GM19328 (cell line): Measurements from ENCODE around the gene DYNC2LI1.

Experiments
- ATAC-seq: cut with Tn5 transposase; IDR thresholded peaks from one replicate; pipeline ENCODE4 v1.9.1; 2021; ENCODE audit warnings: mild to moderate bottlenecking, moderate library complexity; ENCODE audit not compliant: unreplicated experiment

The DYNC2LI1 gene

GRCh38 chr2:43812006-43812405 is 38.2 kb downstream of the DYNC2LI1 start:
- no peak for ATAC-seq

- no peak for ATAC-seq
Observed at GRCh38 chr2:43812947-43813346, 39.1 kb downstream of the DYNC2LI1 start.

- no peak for ATAC-seq
Observed at GRCh38 chr2:43814711-43815110, 40.9 kb downstream of the DYNC2LI1 start.

- ATAC-seq: no peak
Observed at GRCh38 chr2:43818761-43819160, 44.9 kb downstream of the DYNC2LI1 start.

GRCh38 chr2:43819491-43820163 is 45.8 kb downstream of the DYNC2LI1 start:
- no peak for ATAC-seq

- no peak for ATAC-seq
Observed at GRCh38 chr2:43822839-43823238, 49.0 kb downstream of the DYNC2LI1 start.

GRCh38 chr2:43823751-43824150 is 49.9 kb downstream of the DYNC2LI1 start:
- no peak for ATAC-seq

GRCh38 chr2:43824512-43824911 is 50.7 kb downstream of the DYNC2LI1 start:
- no peak for ATAC-seq

GRCh38 chr2:43824951-43825493 is 51.2 kb downstream of the DYNC2LI1 start:
- ATAC-seq: no peak

GRCh38 chr2:43825841-43826240 is 52.0 kb downstream of the DYNC2LI1 start:
- no peak for ATAC-seq

GRCh38 chr2:43826305-43827250 is 52.7 kb downstream of the DYNC2LI1 start:
- no peak for ATAC-seq

- no peak for ATAC-seq
Observed at GRCh38 chr2:43831543-43832294, 57.9 kb downstream of the DYNC2LI1 start.

GRCh38 chr2:43832457-43832856 is 58.6 kb downstream of the DYNC2LI1 start:
- ATAC-seq: no peak

GRCh38 chr2:43837033-43837432 is 63.2 kb downstream of the DYNC2LI1 start:
- ATAC-seq: no peak

- ATAC-seq: no peak
Observed at GRCh38 chr2:43837831-43838559, 64.2 kb downstream of the DYNC2LI1 start.

- no peak for ATAC-seq
Observed at GRCh38 chr2:43838560-43839267, 64.9 kb downstream of the DYNC2LI1 start, which contains the start of the genes ABCG5 and ABCG8. TSS of gene ABCG5 (minus strand) at chr2:43838839. CDS start at chr2:43838679, 160 bp downstream. TSS of gene ABCG8 (plus strand) at chr2:43838971. CDS start at chr2:43839054, 83 bp downstream.

GRCh38 chr2:43839776-43840564 is 66.1 kb downstream of the DYNC2LI1 start:
- ATAC-seq: no peak

GRCh38 chr2:43840965-43841364 is 67.1 kb downstream of the DYNC2LI1 start:
- no peak for ATAC-seq
